Type B pancreatic cell (in vitro differentiated cells): Measurements from ENCODE around the gene PTPRU. TPM values are rescaled to one million over a fixed set of nuclear protein-coding genes. Genes with fewer than 3 reads are reported as not detected.

ENCODE experiments used
- DNase-seq: peaks from one replicate; pipeline ENCODE4 v3.0.0; 2021; ENCODE audit warnings: mixed read lengths; ENCODE audit not compliant: unreplicated experiment; ENCODE audit errors: extremely low spot score
- H3K27ac Mint-ChIP-seq: 2 replicates; pipeline ENCODE4 v1.8.0; 2021; ENCODE audit warnings: mild to moderate bottlenecking, mixed read lengths
- H3K27me3 Mint-ChIP-seq: 2 replicates; pipeline ENCODE4 v1.8.0; 2021; ENCODE audit warnings: mixed read lengths
- H3K36me3 Mint-ChIP-seq: 2 replicates; pipeline ENCODE4 v1.8.0; 2021; ENCODE audit warnings: mixed read lengths
- H3K4me1 Mint-ChIP-seq: one replicate; pipeline ENCODE4 v1.8.0; 2021; ENCODE audit warnings: mixed read lengths; ENCODE audit not compliant: unreplicated experiment
- H3K4me3 Mint-ChIP-seq: 2 replicates; pipeline ENCODE4 v1.8.0; 2021; ENCODE audit warnings: mild to moderate bottlenecking, mixed read lengths
- H3K9me3 Mint-ChIP-seq: 2 replicates; pipeline ENCODE4 v1.8.0; 2021; ENCODE audit warnings: mixed read lengths
- total RNA-seq: library from RNA; stranded (reverse); gene quantifications from 2 replicates; pipeline ENCODE4 v1.2.1, GENCODE V29; 2021; ENCODE audit warnings: low replicate concordance
- TF ChIP-seq, protein P1 (sequence below): fragments of 200-600 bp; sonication (generic); conservative IDR thresholded peaks from 2 replicates; pipeline ENCODE4 v1.5.0; 2021; ENCODE audit warnings: antibody characterized with exemption, mild to moderate bottlenecking

PTPRU gene
- total RNA-seq, 1 donor from 2014 or later, result 66.6 TPM

DNA sequence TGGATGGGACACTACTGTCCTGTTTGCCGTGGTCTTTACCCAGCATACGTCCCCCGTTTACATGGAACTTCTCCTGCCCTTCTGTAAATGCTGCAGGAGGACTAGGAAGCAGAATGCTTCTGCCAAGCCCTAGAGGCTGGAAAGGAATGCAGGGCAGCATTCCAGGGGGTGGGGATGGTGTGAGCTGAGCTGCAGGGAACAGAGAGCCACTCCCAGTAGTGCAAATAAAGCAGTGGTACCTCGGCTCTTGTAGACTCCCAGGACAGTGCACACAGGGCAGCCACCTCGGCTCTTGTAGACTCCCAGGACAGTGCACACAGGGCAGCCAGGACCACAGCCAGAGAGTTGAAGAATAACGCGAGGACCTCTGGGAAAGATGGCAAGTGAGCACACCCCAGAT is 35.4 kb downstream of the PTPRU start:
- no peaks in the 10 kb centered on the region for H3K9me3 Mint-ChIP-seq
- peak overlapping the region; percentile 66 for H3K4me3 Mint-ChIP-seq
- H3K4me1 Mint-ChIP-seq, result peaks cover 29% of the 10 kb centered on the region

GRCh38 chr1:29272147-29272907 is 36.0 kb downstream of the PTPRU start:
- no peak for DNase-seq
- peaks cover 26% of the 10 kb centered on the region for H3K4me1 Mint-ChIP-seq
- H3K9me3 Mint-ChIP-seq, result no peaks in the 10 kb centered on the region
- H3K36me3 Mint-ChIP-seq, result peaks cover 9% of the 10 kb centered on the region
- H3K4me3 Mint-ChIP-seq, result peak overlapping the region; percentile 66
- peak overlapping the region; percentile 95 for H3K27ac Mint-ChIP-seq
- TF ChIP-seq, protein P1, sequence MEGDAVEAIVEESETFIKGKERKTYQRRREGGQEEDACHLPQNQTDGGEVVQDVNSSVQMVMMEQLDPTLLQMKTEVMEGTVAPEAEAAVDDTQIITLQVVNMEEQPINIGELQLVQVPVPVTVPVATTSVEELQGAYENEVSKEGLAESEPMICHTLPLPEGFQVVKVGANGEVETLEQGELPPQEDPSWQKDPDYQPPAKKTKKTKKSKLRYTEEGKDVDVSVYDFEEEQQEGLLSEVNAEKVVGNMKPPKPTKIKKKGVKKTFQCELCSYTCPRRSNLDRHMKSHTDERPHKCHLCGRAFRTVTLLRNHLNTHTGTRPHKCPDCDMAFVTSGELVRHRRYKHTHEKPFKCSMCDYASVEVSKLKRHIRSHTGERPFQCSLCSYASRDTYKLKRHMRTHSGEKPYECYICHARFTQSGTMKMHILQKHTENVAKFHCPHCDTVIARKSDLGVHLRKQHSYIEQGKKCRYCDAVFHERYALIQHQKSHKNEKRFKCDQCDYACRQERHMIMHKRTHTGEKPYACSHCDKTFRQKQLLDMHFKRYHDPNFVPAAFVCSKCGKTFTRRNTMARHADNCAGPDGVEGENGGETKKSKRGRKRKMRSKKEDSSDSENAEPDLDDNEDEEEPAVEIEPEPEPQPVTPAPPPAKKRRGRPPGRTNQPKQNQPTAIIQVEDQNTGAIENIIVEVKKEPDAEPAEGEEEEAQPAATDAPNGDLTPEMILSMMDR, result no peak
- no peaks in the 10 kb centered on the region for H3K27me3 Mint-ChIP-seq

More for the DNA sequence above, 35.4 kb downstream of the PTPRU start:
- no peaks in the 10 kb centered on the region for H3K27me3 Mint-ChIP-seq
- H3K36me3 Mint-ChIP-seq, result peaks cover 8% of the 10 kb centered on the region
- TF ChIP-seq, protein P1, result no peak
- DNase-seq, result no peak
- H3K27ac Mint-ChIP-seq, result peak overlapping the region; percentile 95

GRCh38 chr1:29275435-29275834 is 39.1 kb downstream of the PTPRU start:
- TF ChIP-seq, protein P1, result no peak
- Mint-ChIP-seq H3K4me1 (peaks cover 16% of the 10 kb centered on the region), H3K4me3 (no peak overlapping the region), H3K36me3 (peaks cover 13% of the 10 kb centered on the region), H3K27ac (no peak overlapping the region), H3K9me3 (no peaks in the 10 kb centered on the region), H3K27me3 (no peaks in the 10 kb centered on the region)
- no peak for DNase-seq

- TF ChIP-seq, protein P1, result no peak
- DNase-seq, result no peak
- H3K4me3 Mint-ChIP-seq, result no peak overlapping the region
- no peaks in the 10 kb centered on the region for H3K4me1 Mint-ChIP-seq
- no peaks in the 10 kb centered on the region for H3K9me3 Mint-ChIP-seq
- no peaks in the 10 kb centered on the region for H3K27me3 Mint-ChIP-seq
- H3K27ac Mint-ChIP-seq, result no peak overlapping the region
- peaks cover 13% of the 10 kb centered on the region for H3K36me3 Mint-ChIP-seq
Measured at GRCh38 chr1:29278124-29278523, 41.8 kb downstream of the PTPRU start.

- no peak overlapping the region for H3K4me3 Mint-ChIP-seq
- DNase-seq, result no peak
- TF ChIP-seq, protein P1, result no peak
- H3K9me3 Mint-ChIP-seq, result no peaks in the 10 kb centered on the region
- H3K4me1 Mint-ChIP-seq, result peaks cover 5% of the 10 kb centered on the region
- no peak overlapping the region for H3K27ac Mint-ChIP-seq
- H3K27me3 Mint-ChIP-seq, result no peaks in the 10 kb centered on the region
- peaks cover 13% of the 10 kb centered on the region for H3K36me3 Mint-ChIP-seq
Measured at GRCh38 chr1:29279406-29279805, 43.1 kb downstream of the PTPRU start.
